ENCODE results near the gene TMEM238. TPM values are rescaled to one million over a fixed set of nuclear protein-coding genes. Genes with fewer than 3 reads are reported as not detected.

The TMEM238 gene
- total and polyA plus RNA-seq, 9 of the 15 experiments (the other 6 are each of a cell fraction or from before 2014, with no cell fraction given) = 0.18 to 5.1 (median 1.3) TPM; not detected in 4

- TF ChIP-seq U2AF2 (optimal IDR thresholded peaks at IDR 0.05; ENCODE audit: low read depth, low read length) = no peak
- no peak for TF ChIP-seq ZBTB34 (CRISPR knock-in tag; IDR thresholded peaks at IDR 0.05)
- no peak for TF ChIP-seq HMG20B (CRISPR knock-in tag; IDR thresholded peaks at IDR 0.05)
- TF ChIP-seq CBX1 (IDR thresholded peaks at IDR 0.05; ENCODE audit: low read depth) = no peak
- no peak for TF ChIP-seq FOXJ2 (tag; IDR thresholded peaks at IDR 0.05)
- no peak for TF ChIP-seq ZNF3 (CRISPR knock-in tag; IDR thresholded peaks at IDR 0.05)
- no peak for TF ChIP-seq CTCFL (IDR thresholded peaks at IDR 0.05; ENCODE audit: borderline replicate concordance, insufficient read depth, low read depth, low read length, poor library complexity, severe bottlenecking)
- TF ChIP-seq ARID3B (CRISPR knock-in tag; IDR thresholded peaks at IDR 0.05; ENCODE audit: borderline replicate concordance) = no peak
- no peak for TF ChIP-seq EHMT2 (IDR thresholded peaks at IDR 0.05)
- no peak for TF ChIP-seq CUX1 (CRISPR knock-in tag; IDR thresholded peaks at IDR 0.05)
- TF ChIP-seq STAG1 (CRISPR knock-in tag; IDR thresholded peaks at IDR 0.05; ENCODE audit: borderline replicate concordance) = no peak
- no peak for TF ChIP-seq NFE2 (IDR thresholded peaks at IDR 0.05; ENCODE audit: low read depth)
- no peak for TF ChIP-seq SMARCE1 (IDR thresholded peaks at IDR 0.05)
- no peak for TF ChIP-seq NCOA4 (IDR thresholded peaks at IDR 0.05; ENCODE audit: partially characterized antibody)
- no peak for TF ChIP-seq STAT5A (IDR thresholded peaks at IDR 0.05; ENCODE audit: borderline replicate concordance, low read length)
- no peak for TF ChIP-seq ZNF146 (CRISPR knock-in tag; IDR thresholded peaks at IDR 0.05; ENCODE audit: unreplicated experiment)
- TF ChIP-seq ZNF77 (CRISPR knock-in tag; IDR thresholded peaks at IDR 0.05) = no peak
- TF ChIP-seq ZNF324 (CRISPR knock-in tag; IDR thresholded peaks at IDR 0.05) = no peak
Observed at GRCh38 chr19:55353803-55354697, 30.0 kb downstream of the TMEM238 start (continued).

Measured in K562 (cell line).